Kidney (tissue), 14 donors: ENCODE data around the gene SPOP. TPM values are rescaled to one million over a fixed set of nuclear protein-coding genes. Genes with fewer than 3 reads are reported as not detected.
A peak's percentile ranks its signal among the peaks of the same experiment; 100 is the strongest.

Experiments used
- DNase-seq, 5 donors: peaks; one replicate each; pipeline ENCODE4 v3.0.0-alpha.2; 2013 to 2020
- FAIRE-seq: peaks from 2 replicates; lab custom pipeline; 2012; peaks lifted over from hg19 to GRCh38; lab: Jason Lieb, UNC
- H3K27ac ChIP-seq, 2 donors: one replicate each; pipeline ENCODE4 v1.7.0; 2013; ENCODE audit warnings: low read depth in 2 of 2, low read length in 2 of 2, inconsistent platforms in 1 of 2
- H3K27me3 ChIP-seq: one replicate; pipeline ENCODE4 v1.7.1; 2013; ENCODE audit warnings: low read length, inconsistent platforms; ENCODE audit not compliant: control insufficient read depth, insufficient read depth
- H3K36me3 ChIP-seq, 3 donors: one replicate each; pipeline versions ENCODE4 v1.7.0 to v1.7.1; 2013; ENCODE audit warnings: low read length in 3 of 3, control low read depth in 1 of 3, inconsistent platforms in 1 of 3; ENCODE audit not compliant: insufficient read depth in 3 of 3, control insufficient read depth in 2 of 3
- H3K4me1 ChIP-seq, 3 donors: one replicate each; pipeline versions ENCODE4 v1.7.0 to v1.7.1; 2013; ENCODE audit warnings: low read length in 3 of 3, inconsistent platforms in 1 of 3, low read depth in 1 of 3; ENCODE audit not compliant: control insufficient read depth in 2 of 3, insufficient read depth in 2 of 3
- H3K4me3 ChIP-seq, 3 donors: one replicate each; pipeline versions ENCODE4 v1.7.0 to v1.8.1; 2013; ENCODE audit warnings: low read length in 3 of 3, control low read depth in 1 of 3, inconsistent platforms in 1 of 3
- H3K9ac ChIP-seq, 3 donors: one replicate each; pipeline versions ENCODE4 v1.7.0 to v1.7.1; 2013; ENCODE audit warnings: low read length in 3 of 3, control low read depth in 1 of 3, inconsistent platforms in 1 of 3
- H3K9me3 ChIP-seq, 3 donors: one replicate each; pipeline versions ENCODE4 v1.7.0 to v1.7.1; 2013; ENCODE audit warnings: low read length in 3 of 3, control low read depth in 1 of 3, inconsistent platforms in 1 of 3; ENCODE audit not compliant: control insufficient read depth in 2 of 3, insufficient read depth in 1 of 3
- intact Hi-C: fragments of 100-400 bp; cut with DNase I; formaldehyde crosslinking; loops from one replicate; pipeline ENCODE4 v1.11.1; 2022
- polyA plus RNA-seq: library from polyadenylated mRNA; stranded (reverse); fragments of 350-450 nt; fragmentation: Illumina TruSeq; extraction: RNeasy Lipid Tissue Mini Kit (QIAGEN cat#74804); gene quantifications from one replicate; pipeline ENCODE4 v1.2.3, GENCODE V29; 2014; ENCODE audit warnings: low read depth, low replicate concordance; ENCODE audit not compliant: insufficient read depth
- total RNA-seq: library from RNA; stranded (reverse); fragmentation: NEBNext Ultra II Directional; extraction: Animal tissue kit (Norgen Biotek cat#: 25700); gene quantifications from one replicate; pipeline ENCODE4 v1.2.1, GENCODE V29; 2021
- TF ChIP-seq, protein P1 (sequence below): IDR thresholded peaks from 3 replicates; pipeline ENCODE4 v1.5.1; 2012; ENCODE audit warnings: mild to moderate bottlenecking, moderate library complexity, borderline replicate concordance; ENCODE audit not compliant: insufficient read depth; ENCODE audit errors: extremely low read depth
- donor health status: control.
- donor health status: control.
- donor health status: control.
- donor health status: control.
- donor health status: control.
- donor health status: DM: yes; HTN: yes; CAD: no.
- donor health status: Normal renal cell carcinoma (clear cell type).

The SPOP gene
- total and polyA plus RNA-seq, 2 donors from 2014 or later: 28.2 to 73.8 TPM

DNA sequence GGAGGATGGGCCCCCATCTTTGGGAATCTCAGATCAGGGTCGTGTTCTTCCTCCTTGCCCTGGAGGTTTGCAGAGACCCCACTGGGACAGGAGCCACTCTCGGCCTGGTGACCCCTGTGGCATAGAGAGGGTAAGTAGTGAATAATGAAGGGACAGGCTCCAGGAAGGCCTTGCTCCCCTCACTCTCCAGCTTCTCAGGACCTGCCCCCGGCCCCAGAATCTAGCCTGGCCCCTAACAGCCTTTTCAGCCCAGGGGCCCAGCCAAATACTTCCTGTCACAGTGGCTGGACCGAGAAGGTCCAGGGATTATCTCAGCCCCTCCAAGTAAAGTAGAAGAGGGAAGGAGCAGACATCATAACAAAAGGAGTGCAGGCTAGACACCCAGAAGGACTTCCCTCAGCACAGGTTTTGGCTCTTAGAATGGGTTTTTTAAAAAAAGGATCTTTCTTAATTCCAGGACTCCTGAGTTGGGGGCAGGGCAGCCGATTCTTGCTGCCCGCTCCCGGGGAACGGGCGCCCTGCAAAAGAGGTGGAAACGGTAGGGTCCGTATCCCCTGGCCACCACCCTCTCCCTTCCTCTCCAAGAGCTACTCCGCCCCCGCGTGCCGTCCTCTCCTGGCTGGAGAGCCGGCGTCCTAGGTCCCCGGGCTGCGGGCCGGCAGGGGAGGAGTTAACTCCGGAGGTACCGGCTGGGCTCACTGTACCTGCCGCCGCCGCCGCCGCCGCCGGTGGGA, 102.8 kb downstream of the SPOP start:
- H3K9ac ChIP-seq: no peak overlapping the region
- peaks cover 0 to 8% (median 0%) of the 10 kb centered on the region in 3 donors for H3K4me1 ChIP-seq
- intact Hi-C loops: loop anchor here (5.0 kb wide), 1 partner anchor 117 kb away; no protein-coding TSS in a partner anchor
- H3K27me3 ChIP-seq: no peaks in the 10 kb centered on the region
- no peaks in the 10 kb centered on the region for H3K36me3 ChIP-seq
- FAIRE-seq (no peak), DNase-seq (peak in 1 of 5 donors; percentile 82)
- no peaks in the 10 kb centered on the region for H3K9me3 ChIP-seq
- no peak overlapping the region for H3K4me3 ChIP-seq
- TF ChIP-seq, protein P1, sequence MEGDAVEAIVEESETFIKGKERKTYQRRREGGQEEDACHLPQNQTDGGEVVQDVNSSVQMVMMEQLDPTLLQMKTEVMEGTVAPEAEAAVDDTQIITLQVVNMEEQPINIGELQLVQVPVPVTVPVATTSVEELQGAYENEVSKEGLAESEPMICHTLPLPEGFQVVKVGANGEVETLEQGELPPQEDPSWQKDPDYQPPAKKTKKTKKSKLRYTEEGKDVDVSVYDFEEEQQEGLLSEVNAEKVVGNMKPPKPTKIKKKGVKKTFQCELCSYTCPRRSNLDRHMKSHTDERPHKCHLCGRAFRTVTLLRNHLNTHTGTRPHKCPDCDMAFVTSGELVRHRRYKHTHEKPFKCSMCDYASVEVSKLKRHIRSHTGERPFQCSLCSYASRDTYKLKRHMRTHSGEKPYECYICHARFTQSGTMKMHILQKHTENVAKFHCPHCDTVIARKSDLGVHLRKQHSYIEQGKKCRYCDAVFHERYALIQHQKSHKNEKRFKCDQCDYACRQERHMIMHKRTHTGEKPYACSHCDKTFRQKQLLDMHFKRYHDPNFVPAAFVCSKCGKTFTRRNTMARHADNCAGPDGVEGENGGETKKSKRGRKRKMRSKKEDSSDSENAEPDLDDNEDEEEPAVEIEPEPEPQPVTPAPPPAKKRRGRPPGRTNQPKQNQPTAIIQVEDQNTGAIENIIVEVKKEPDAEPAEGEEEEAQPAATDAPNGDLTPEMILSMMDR: no peak
- no peak overlapping the region for H3K27ac ChIP-seq

DNA sequence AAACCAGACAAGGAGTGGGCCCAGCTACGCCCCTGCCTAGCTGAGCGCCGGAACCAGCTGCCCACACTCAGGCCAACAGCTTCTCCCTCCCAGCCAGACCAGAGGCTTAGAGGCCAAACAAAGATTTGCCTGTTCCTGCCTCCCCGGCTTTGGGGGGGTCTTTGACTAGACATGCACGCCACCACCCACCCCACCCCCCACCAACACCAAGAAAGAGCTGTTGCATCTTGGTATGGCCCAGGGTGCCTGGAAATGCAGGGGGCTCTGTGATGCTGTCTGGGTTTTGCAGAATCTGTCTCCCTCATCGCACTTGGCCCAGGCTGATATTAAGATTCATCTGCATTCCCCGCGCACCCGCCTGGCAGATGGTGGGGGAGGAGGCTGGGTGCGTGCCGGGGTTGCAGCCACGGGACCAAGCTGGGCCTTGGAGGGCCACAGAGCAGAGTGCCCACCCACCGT, 103.5 kb downstream of the SPOP start:
- no peak overlapping the region for H3K4me3 ChIP-seq
- H3K4me1 ChIP-seq: peaks cover 0 to 8% (median 0%) of the 10 kb centered on the region in 3 donors
- intact Hi-C loops: loop anchor here (5.0 kb wide), 1 partner anchor 118 kb away; no protein-coding TSS in a partner anchor
- H3K36me3 ChIP-seq: no peaks in the 10 kb centered on the region
- TF ChIP-seq, protein P1: no peak
- no peak overlapping the region for H3K27ac ChIP-seq
- DNase-seq (no peak), FAIRE-seq (no peak)
- H3K9me3 ChIP-seq: no peaks in the 10 kb centered on the region
- H3K9ac ChIP-seq: no peak overlapping the region
- no peaks in the 10 kb centered on the region for H3K27me3 ChIP-seq

DNA sequence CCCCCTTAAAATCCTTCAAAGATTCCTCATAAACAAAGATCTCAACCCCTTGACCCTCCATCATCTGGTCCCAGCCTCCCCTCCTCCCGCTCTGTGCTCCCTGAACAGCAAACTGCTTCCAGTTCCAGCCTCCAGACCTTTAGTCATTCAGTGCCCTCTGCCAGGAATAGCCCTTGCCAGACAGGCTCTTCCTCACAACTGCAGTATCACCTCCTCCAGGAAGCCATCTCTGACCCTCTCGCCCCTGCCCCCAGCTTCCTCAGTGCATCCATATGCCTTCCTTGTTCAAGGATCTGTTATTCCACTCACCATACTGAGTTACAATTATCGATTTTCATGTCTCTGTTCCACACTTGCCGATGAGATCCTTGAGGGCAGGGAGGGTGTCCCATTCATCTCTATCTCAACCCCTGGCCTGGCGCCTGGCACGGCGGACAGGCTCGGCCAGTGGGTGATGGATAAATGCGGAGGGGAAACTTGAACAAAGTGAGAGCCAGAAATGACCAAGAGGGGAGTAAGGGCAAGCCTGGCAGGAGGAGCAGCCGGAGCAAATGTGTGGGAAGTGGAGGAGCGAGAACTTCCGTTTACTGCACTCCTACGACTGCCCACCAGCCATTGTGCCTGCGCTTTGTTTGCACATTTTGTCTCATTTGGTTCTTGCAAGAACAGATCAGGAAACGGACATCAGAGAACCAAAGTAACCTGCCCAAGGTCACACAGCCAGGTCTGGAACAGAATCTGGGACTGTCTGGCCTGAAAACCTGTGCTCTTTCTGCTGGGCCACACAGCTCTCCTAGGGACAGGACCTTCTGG, 104.2 kb downstream of the SPOP start:
- no peak for DNase-seq
- no peaks in the 10 kb centered on the region for H3K9me3 ChIP-seq
- no peak overlapping the region for H3K4me3 ChIP-seq
- TF ChIP-seq, protein P1: no peak
- H3K27ac ChIP-seq: no peak overlapping the region
- peaks cover 0 to 8% (median 0%) of the 10 kb centered on the region in 3 donors for H3K4me1 ChIP-seq
- no peak for FAIRE-seq
- H3K36me3 ChIP-seq: no peaks in the 10 kb centered on the region
- no peak overlapping the region for H3K9ac ChIP-seq
- no peaks in the 10 kb centered on the region for H3K27me3 ChIP-seq
- intact Hi-C loops: loop anchor here (5.0 kb wide), 1 partner anchor 119 kb away; no protein-coding TSS in a partner anchor
